Fibroblast of pulmonary artery (primary cell): ENCODE results near the gene SACS.
"Not testable (repeated sequence)": the region's sequence is repeated elsewhere in the genome, so short reads cannot be mapped to it uniquely, and the experiment has no call there.

Experiments used
- DNase-seq: peaks from one replicate; pipeline ENCODE4 v3.0.0-alpha.2; 2010; ENCODE audit warnings: low read depth
- H3K4me3 ChIP-seq: replicated peaks from 2 replicates; pipeline ENCODE4 v1.5.1; 2011; ENCODE audit warnings: low read depth, mild to moderate bottlenecking, control low read depth, low read length, moderate library complexity
- CTCF ChIP-seq: IDR thresholded peaks from 2 replicates; pipeline ENCODE4 v1.5.1; 2011; ENCODE audit warnings: mild to moderate bottlenecking, control low read depth, low read length, inconsistent platforms; ENCODE audit errors: missing control alignments

The SACS gene

GRCh38 chr13:23418776-23419683, 14.5 kb downstream of the SACS start:
- TF ChIP-seq CTCF: no peak
- DNase-seq: no peak
- no peak overlapping the region for H3K4me3 ChIP-seq

- no peak overlapping the region for H3K4me3 ChIP-seq
- TF ChIP-seq CTCF: no peak
- DNase-seq: no peak
These were observed 18.8 kb downstream of the SACS start for GRCh38 chr13:23414682-23415081.

GRCh38 chr13:23411706-23412105, 21.8 kb downstream of the SACS start:
- DNase-seq: no peak
- H3K4me3 ChIP-seq: no peak overlapping the region
- TF ChIP-seq CTCF: no peak

- DNase-seq: no peak
- no peak overlapping the region for H3K4me3 ChIP-seq
- TF ChIP-seq CTCF: no peak
These were observed 22.3 kb downstream of the SACS start for GRCh38 chr13:23411220-23411619.

- DNase-seq: no peak
- H3K4me3 ChIP-seq: no peak overlapping the region
- no peak for TF ChIP-seq CTCF
These were observed 25.5 kb downstream of the SACS start for GRCh38 chr13:23408026-23408425.

DNA sequence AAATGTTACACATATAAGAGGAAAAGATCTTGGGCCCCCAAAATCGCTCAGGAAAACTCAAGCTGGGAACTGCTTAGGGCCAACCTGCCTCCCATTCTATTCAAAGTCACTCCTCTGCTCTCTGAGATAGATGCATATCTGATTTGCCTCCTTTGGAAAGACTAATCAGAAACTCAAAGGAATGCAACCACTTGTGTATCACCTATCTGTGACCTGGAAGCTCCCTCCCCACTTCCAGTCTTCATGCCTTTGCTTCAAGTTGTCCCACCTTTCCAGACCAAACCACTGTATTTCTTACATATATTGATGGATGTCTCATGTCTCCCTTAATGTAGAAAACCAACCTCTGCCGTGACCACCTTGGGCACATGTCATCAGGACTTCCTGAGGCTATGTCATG, 32.3 kb downstream of the SACS start:
- not testable (repeated sequence) for H3K4me3 ChIP-seq, DNase-seq

GRCh38 chr13:23399347-23399746, 34.2 kb downstream of the SACS start:
- no peak for DNase-seq
- no peak overlapping the region for H3K4me3 ChIP-seq

More at GRCh38 chr13:23399347-23399746, 34.2 kb downstream of the SACS start:
- TF ChIP-seq CTCF: no peak
